GM19467 (cell line): Measurements from ENCODE around the gene ENG.

ENCODE experiments used
- ATAC-seq: cut with Tn5 transposase; IDR thresholded peaks from one replicate; pipeline ENCODE4 v1.9.1; 2021; ENCODE audit warnings: mild to moderate bottlenecking, moderate library complexity; ENCODE audit not compliant: unreplicated experiment

The ENG gene

GRCh38 chr9:127866535-127866934 is 12.1 kb upstream of the ENG start:
- ATAC-seq = no peak

- no peak for ATAC-seq
Observed at GRCh38 chr9:127865645-127866464, 11.4 kb upstream of the ENG start.

GRCh38 chr9:127863191-127863621 is 8.7 kb upstream of the ENG start:
- ATAC-seq = no peak

- no peak for ATAC-seq
Observed at GRCh38 chr9:127862075-127863011, 7.9 kb upstream of the ENG start.

- ATAC-seq = no peak
Observed at GRCh38 chr9:127860779-127861178, 6.3 kb upstream of the ENG start.

GRCh38 chr9:127860260-127860659 is 5.8 kb upstream of the ENG start:
- ATAC-seq = no peak

GRCh38 chr9:127858041-127858512 is 3.6 kb upstream of the ENG start:
- no peak for ATAC-seq

GRCh38 chr9:127857278-127857677 is 2.8 kb upstream of the ENG start:
- ATAC-seq = no peak

- ATAC-seq = no peak
Observed at GRCh38 chr9:127856729-127857116, 2.3 kb upstream of the ENG start.

GRCh38 chr9:127856094-127856728 is 1.8 kb upstream of the ENG start:
- ATAC-seq = no peak

- ATAC-seq = no peak
Observed at GRCh38 chr9:127855522-127855921, 1.1 kb upstream of the ENG start.

- no peak for ATAC-seq
Observed at GRCh38 chr9:127854960-127855359, 502 bp upstream of the ENG start.

- no peak for ATAC-seq
Observed at GRCh38 chr9:127853312-127854183, 910 bp downstream of the ENG start.

- no peak for ATAC-seq
Observed at GRCh38 chr9:127852829-127853228, 1.6 kb downstream of the ENG start.

- no peak for ATAC-seq
Observed at GRCh38 chr9:127850286-127850830, 4.1 kb downstream of the ENG start.

GRCh38 chr9:127848756-127849504 is 5.5 kb downstream of the ENG start:
- no peak for ATAC-seq

GRCh38 chr9:127847833-127848755 is 6.4 kb downstream of the ENG start:
- no peak for ATAC-seq

GRCh38 chr9:127847178-127847510 is 7.3 kb downstream of the ENG start:
- ATAC-seq = no peak
